Neuronal stem cell (in vitro differentiated cells): Measurements from ENCODE around the gene SYT6.

Source experiments
- DNase-seq: peaks from one replicate; pipeline ENCODE4 v3.0.0-alpha.2; 2013; ENCODE audit warnings: low spot score
- H2AFZ ChIP-seq: one replicate; pipeline ENCODE4 v1.6.1; 2013; ENCODE audit warnings: mild to moderate bottlenecking, low read length, inconsistent platforms
- H2AK5ac ChIP-seq: 2 replicates; pipeline ENCODE4 v1.6.1; 2013; ENCODE audit warnings: low read depth, mild to moderate bottlenecking, inconsistent platforms, low read length, moderate library complexity, mixed read lengths
- H2BK120ac ChIP-seq: 2 replicates; pipeline ENCODE4 v1.6.1; 2013; ENCODE audit warnings: low read depth, mild to moderate bottlenecking, inconsistent platforms, low read length, moderate library complexity, mixed read lengths
- H2BK12ac ChIP-seq: one replicate; pipeline ENCODE4 v1.6.1; 2013; ENCODE audit warnings: low read length, inconsistent platforms
- H2BK15ac ChIP-seq: 2 replicates; pipeline ENCODE4 v1.6.1; 2013; ENCODE audit warnings: mild to moderate bottlenecking, low read length, inconsistent platforms, mixed read lengths
- H2BK5ac ChIP-seq: one replicate; pipeline ENCODE4 v1.6.1; 2013; ENCODE audit warnings: inconsistent platforms, mild to moderate bottlenecking, low read length, moderate library complexity
- H3K14ac ChIP-seq: one replicate; pipeline ENCODE4 v1.6.1; 2013; ENCODE audit warnings: low read length, inconsistent platforms
- H3K18ac ChIP-seq: 2 replicates; pipeline ENCODE4 v1.6.1; 2013; ENCODE audit warnings: low read length, inconsistent platforms
- H3K23ac ChIP-seq: 2 replicates; pipeline ENCODE4 v1.6.1; 2013; ENCODE audit warnings: low read depth, mild to moderate bottlenecking, mixed read lengths, low read length, inconsistent platforms; ENCODE audit not compliant: poor library complexity
- H3K27ac ChIP-seq: replicated peaks from 3 replicates; pipeline ENCODE4 v1.5.1; 2013; ENCODE audit warnings: low read length, inconsistent platforms
- H3K27me3 ChIP-seq, 3 experiments: 2 replicates each; pipeline ENCODE4 v1.6.1; 2013; ENCODE audit warnings: low read length in 3 of 3, mild to moderate bottlenecking in 2 of 3, inconsistent platforms in 1 of 3, low read depth in 1 of 3, mixed read lengths in 1 of 3, moderate library complexity in 1 of 3; ENCODE audit not compliant: control insufficient read depth in 3 of 3, insufficient read depth in 3 of 3
- H3K36me3 ChIP-seq, 2 donors: replicated peaks in 1 of 2; 2 replicates each; pipeline ENCODE4 v1.6.1; 2013; ENCODE audit warnings: low read length in 2 of 2; ENCODE audit not compliant: control insufficient read depth in 2 of 2, insufficient read depth in 2 of 2
- H3K4ac ChIP-seq: 2 replicates; pipeline ENCODE4 v1.6.1; 2013; ENCODE audit warnings: inconsistent platforms, mild to moderate bottlenecking, low read length, moderate library complexity
- H3K4me1 ChIP-seq, 2 donors: 1 replicate in 1 of 2; 2 replicates in 1 of 2; pipeline ENCODE4 v1.6.1; 2013; ENCODE audit warnings: low read length in 2 of 2, low read depth in 1 of 2; ENCODE audit not compliant: control insufficient read depth in 2 of 2, insufficient read depth in 1 of 2
- H3K4me2 ChIP-seq: one replicate; pipeline ENCODE4 v1.6.1; 2013; ENCODE audit warnings: mild to moderate bottlenecking, low read length, inconsistent platforms; ENCODE audit not compliant: insufficient read depth, poor library complexity, severe bottlenecking
- H3K4me3 ChIP-seq, 2 donors: 2 replicates each; pipeline ENCODE4 v1.5.1; 2013; ENCODE audit warnings: low read length in 2 of 2, mild to moderate bottlenecking in 2 of 2, inconsistent platforms in 1 of 2, moderate library complexity in 1 of 2
- H3K79me1 ChIP-seq: one replicate; pipeline ENCODE4 v1.6.1; 2013; ENCODE audit warnings: low read depth, mild to moderate bottlenecking, inconsistent platforms, low read length, moderate library complexity
- H3K9ac ChIP-seq: one replicate; pipeline ENCODE4 v1.6.1; 2013; ENCODE audit warnings: mild to moderate bottlenecking, low read depth, low read length, inconsistent platforms; ENCODE audit not compliant: poor library complexity
- H3K9me3 ChIP-seq, 2 donors: replicated peaks in 1 of 2; 2 replicates each; pipeline versions ENCODE3 to v1.6.1; 2013; ENCODE audit warnings: low read length in 2 of 2, mild to moderate bottlenecking in 2 of 2, inconsistent platforms in 1 of 2, low read depth in 1 of 2, mixed read lengths in 1 of 2, moderate library complexity in 1 of 2; ENCODE audit not compliant: control insufficient read depth in 2 of 2, insufficient read depth in 1 of 2
- H4K8ac ChIP-seq: one replicate; pipeline ENCODE4 v1.6.1; 2013; ENCODE audit warnings: low read depth, mild to moderate bottlenecking, inconsistent platforms, low read length, moderate library complexity
- H4K91ac ChIP-seq: one replicate; pipeline ENCODE4 v1.6.1; 2013; ENCODE audit warnings: low read length, low read depth, mild to moderate bottlenecking, inconsistent platforms; ENCODE audit not compliant: poor library complexity
- WGBS, 2 donors: extraction: QIAGEN DNeasy Blood & Tissue Kit; methylation state at CpG; one replicate each; pipeline ENCODE4 v1.1.7; 2013; ENCODE audit warnings: missing lambda C conversion rate in 2 of 2, mixed read lengths in 1 of 2; ENCODE audit not compliant: insufficient read length in 2 of 2, insufficient replicate concordance in 1 of 2; ENCODE audit errors: extremely low coverage in 2 of 2; 5-methylcytosine and 5-hydroxymethylcytosine counted together

SYT6 gene

GRCh38 chr1:114087495-114087894 is 66.2 kb downstream of the SYT6 start:
- WGBS, 2 donors = no CpG with 5 or more reads among the region's 2 CpGs
- Histone ChIP-seq H3K23ac (no peak overlapping the region), H2BK120ac (no peak overlapping the region), H3K9ac (no peak overlapping the region), H3K4me1 (peaks cover 0 to 1% of the 10 kb centered on the region in 2 donors), H2AK5ac (no peak overlapping the region), H3K14ac (no peak overlapping the region), H3K4me3 (no peak overlapping the region), H3K36me3 (no peaks in the 10 kb centered on the region), H3K4me2 (no peak overlapping the region), H4K8ac (no peak overlapping the region), H3K9me3 (no peaks in the 10 kb centered on the region), H2AFZ (no peak overlapping the region), H3K79me1 (no peaks in the 10 kb centered on the region), H3K18ac (no peak overlapping the region), H3K27me3 (no peaks in the 10 kb centered on the region), H3K27ac (no peak overlapping the region), H2BK5ac (no peak overlapping the region), H2BK15ac (no peak overlapping the region), H4K91ac (no peak overlapping the region), H3K4ac (no peak overlapping the region), H2BK12ac (no peak overlapping the region)
- DNase-seq = no peak

GRCh38 chr1:114086601-114087368 is 66.9 kb downstream of the SYT6 start:
- H3K27ac ChIP-seq = no peak overlapping the region
- WGBS, 2 donors = no CpG with 5 or more reads among the region's 8 CpGs

GRCh38 chr1:114082867-114083585 is 70.6 kb downstream of the SYT6 start:
- Histone ChIP-seq H3K23ac (no peak overlapping the region), H3K14ac (no peak overlapping the region), H3K18ac (no peak overlapping the region), H3K4ac (no peak overlapping the region), H3K27ac (no peak overlapping the region), H3K4me1 (peaks cover 0 to 6% of the 10 kb centered on the region in 2 donors), H3K36me3 (no peaks in the 10 kb centered on the region), H2BK15ac (no peak overlapping the region), H4K8ac (no peak overlapping the region), H2BK12ac (no peak overlapping the region), H3K9me3 (no peaks in the 10 kb centered on the region), H3K4me3 (no peak overlapping the region), H2BK5ac (no peak overlapping the region), H3K9ac (no peak overlapping the region), H3K79me1 (no peaks in the 10 kb centered on the region), H2AK5ac (no peak overlapping the region), H2BK120ac (no peak overlapping the region), H2AFZ (no peak overlapping the region), H4K91ac (no peak overlapping the region), H3K4me2 (no peak overlapping the region), H3K27me3 (no peaks in the 10 kb centered on the region)
- no CpG with 5 or more reads among the region's 2 CpGs for WGBS, 2 donors
- DNase-seq = no peak

More at GRCh38 chr1:114086601-114087368, 66.9 kb downstream of the SYT6 start:
- no peak for DNase-seq
- no peak overlapping the region for H2BK15ac ChIP-seq
- H3K4me2 ChIP-seq = no peak overlapping the region
- no peak overlapping the region for H2BK12ac ChIP-seq
- H3K23ac ChIP-seq = no peak overlapping the region
- H3K18ac ChIP-seq = no peak overlapping the region
- H2BK120ac ChIP-seq = no peak overlapping the region
- H3K9ac ChIP-seq = no peak overlapping the region
- no peak overlapping the region for H2AFZ ChIP-seq
- H2AK5ac ChIP-seq = no peak overlapping the region
- no peaks in the 10 kb centered on the region for H3K79me1 ChIP-seq
- H3K9me3 ChIP-seq = no peaks in the 10 kb centered on the region
- no peaks in the 10 kb centered on the region for H3K36me3 ChIP-seq
- no peak overlapping the region for H4K8ac ChIP-seq
- H3K14ac ChIP-seq = no peak overlapping the region
- no peak overlapping the region for H4K91ac ChIP-seq
- H3K4me3 ChIP-seq = no peak overlapping the region
- peaks cover 0 to under 1% of the 10 kb centered on the region in 2 donors for H3K4me1 ChIP-seq
- no peak overlapping the region for H2BK5ac ChIP-seq
- no peak overlapping the region for H3K4ac ChIP-seq
- no peaks in the 10 kb centered on the region for H3K27me3 ChIP-seq

- H3K9me3 ChIP-seq = no peaks in the 10 kb centered on the region
- H3K4me1 ChIP-seq = peaks cover 0 to 6% of the 10 kb centered on the region in 2 donors
- H3K23ac ChIP-seq = no peak overlapping the region
- H2AK5ac ChIP-seq = no peak overlapping the region
- no peak overlapping the region for H4K91ac ChIP-seq
- H3K4me2 ChIP-seq = no peak overlapping the region
- no peak overlapping the region for H3K14ac ChIP-seq
- H3K27me3 ChIP-seq = no peaks in the 10 kb centered on the region
- no peak overlapping the region for H2AFZ ChIP-seq
- DNase-seq = no peak
- no peak overlapping the region for H2BK12ac ChIP-seq
- H3K18ac ChIP-seq = no peak overlapping the region
- H3K4ac ChIP-seq = no peak overlapping the region
- H2BK15ac ChIP-seq = no peak overlapping the region
- no peak overlapping the region for H3K9ac ChIP-seq
- no peak overlapping the region for H3K27ac ChIP-seq
- no peak overlapping the region for H2BK5ac ChIP-seq
- no peaks in the 10 kb centered on the region for H3K36me3 ChIP-seq
- H3K79me1 ChIP-seq = no peaks in the 10 kb centered on the region
- H4K8ac ChIP-seq = no peak overlapping the region
- no CpG with 5 or more reads among the region's 2 CpGs for WGBS, 2 donors
- H2BK120ac ChIP-seq = no peak overlapping the region
- no peak overlapping the region for H3K4me3 ChIP-seq
Measured at GRCh38 chr1:114082304-114082630, 71.4 kb downstream of the SYT6 start.
